HepG2 (cell line): ENCODE measurements around the gene LHB. TPM values are rescaled to one million over a fixed set of nuclear protein-coding genes. Genes with fewer than 3 reads are reported as not detected.

ENCODE experiments used
- ATF5 ChIP-seq: sonication (generic); formaldehyde crosslinking; IDR thresholded peaks from 2 replicates; pipeline ENCODE4 v1.4.0; 2020; ENCODE audit warnings: mild to moderate bottlenecking, low read depth, missing genetic modification reagents
- CENPX ChIP-seq: sonication (generic); formaldehyde crosslinking; IDR thresholded peaks from 2 replicates; pipeline ENCODE4 v1.9.0; 2021; ENCODE audit warnings: mild to moderate bottlenecking, missing genetic modification reagents, moderate library complexity
- DPF2 ChIP-seq: sonication (generic); formaldehyde crosslinking; IDR thresholded peaks from 2 replicates; pipeline ENCODE4 v1.4.0; 2020; ENCODE audit warnings: mild to moderate bottlenecking, low read depth, missing genetic modification reagents, borderline replicate concordance
- EP300 ChIP-seq, 3 experiments: sonication (generic) in 1 of 3; formaldehyde crosslinking in 1 of 3; IDR thresholded peaks; 2 replicates each; pipeline versions ENCODE4 v1.5.1 to v1.6.1; 2011 to 2020; ENCODE audit warnings: low read depth in 2 of 3, low read length in 2 of 3, borderline replicate concordance in 1 of 3, improper control_type of control experiment in 1 of 3, mild to moderate bottlenecking in 1 of 3, missing genetic modification reagents in 1 of 3, moderate library complexity in 1 of 3
- KDM5A ChIP-seq: fragments of 200-600 bp; sonication (generic); IDR thresholded peaks from 2 replicates; pipeline ENCODE4 v1.7.0; 2018; ENCODE audit warnings: antibody characterized with exemption, mild to moderate bottlenecking, low read length, borderline replicate concordance
- KLF13 ChIP-seq: sonication (generic); formaldehyde crosslinking; IDR thresholded peaks from 2 replicates; pipeline ENCODE4 v1.4.0; 2020; ENCODE audit warnings: mild to moderate bottlenecking, missing genetic modification reagents
- NFE2 ChIP-seq: sonication (generic); formaldehyde crosslinking; IDR thresholded peaks from 2 replicates; pipeline ENCODE4 v1.4.0; 2020; ENCODE audit warnings: missing genetic modification reagents
- NKX3-1 ChIP-seq: sonication (generic); formaldehyde crosslinking; IDR thresholded peaks from 2 replicates; pipeline ENCODE4 v1.5.0; 2020; ENCODE audit warnings: missing genetic modification reagents
- NPAS2 ChIP-seq: sonication (generic); formaldehyde crosslinking; IDR thresholded peaks from 2 replicates; pipeline ENCODE4 v1.8.0; 2022; ENCODE audit warnings: mild to moderate bottlenecking, missing genetic modification reagents, borderline replicate concordance
- PAXIP1 ChIP-seq: sonication (generic); formaldehyde crosslinking; conservative IDR thresholded peaks from 2 replicates; pipeline ENCODE4 v1.4.0; 2020; ENCODE audit warnings: mild to moderate bottlenecking, missing genetic modification reagents, moderate library complexity
- SOX5 ChIP-seq: IDR thresholded peaks from 2 replicates; pipeline ENCODE4 v1.6.1; 2016; ENCODE audit warnings: borderline replicate concordance
- SRSF4 ChIP-seq: fragments of 200-400 bp; formaldehyde crosslinking; IDR thresholded peaks from one replicate; pipeline ENCODE4 v1.6.1; 2018; ENCODE audit warnings: mild to moderate bottlenecking, low read depth, low read length, moderate library complexity; ENCODE audit not compliant: poor library complexity, severe bottlenecking
- U2AF1 ChIP-seq: fragments of 200-400 bp; formaldehyde crosslinking; optimal IDR thresholded peaks from 2 replicates; pipeline ENCODE3; 2017; ENCODE audit warnings: mild to moderate bottlenecking, low read depth, low read length
- ZBTB10 ChIP-seq: sonication (generic); formaldehyde crosslinking; IDR thresholded peaks from 2 replicates; pipeline ENCODE4 v1.4.0; 2020; ENCODE audit warnings: missing genetic modification reagents, borderline replicate concordance
- ZKSCAN8 ChIP-seq: IDR thresholded peaks from 2 replicates; pipeline ENCODE4 v1.6.1; 2016; ENCODE audit warnings: borderline replicate concordance, missing genetic modification reagents, missing compliant biosample characterization
- ZNF235 ChIP-seq: sonication (generic); formaldehyde crosslinking; IDR thresholded peaks from 2 replicates; pipeline ENCODE4 v1.8.1; 2023; ENCODE audit warnings: mild to moderate bottlenecking, missing genetic modification reagents, borderline replicate concordance
- ZNF430 ChIP-seq: sonication (generic); formaldehyde crosslinking; IDR thresholded peaks from 2 replicates; pipeline ENCODE4 v1.9.0; 2021; ENCODE audit warnings: mild to moderate bottlenecking, missing genetic modification reagents
- ZNF550 ChIP-seq: sonication (generic); formaldehyde crosslinking; IDR thresholded peaks from 2 replicates; pipeline ENCODE4 v1.4.0; 2020; ENCODE audit warnings: mild to moderate bottlenecking, missing genetic modification reagents, borderline replicate concordance
- ZNF674 ChIP-seq: sonication (generic); formaldehyde crosslinking; IDR thresholded peaks from 2 replicates; pipeline ENCODE4 v1.5.0; 2020; ENCODE audit warnings: low read depth, mild to moderate bottlenecking, missing genetic modification reagents
- polyA plus RNA-seq, 8 experiments: library from polyadenylated mRNA; depleted of rRNA in 3 of 8; stranded (reverse) in 7 of 8; unstranded in 1 of 8; fragments of >200 nt; fragmentation: Illumina TruSeq in 4 of 8; extraction: Trizol in 4 of 8; gene quantifications; 2 replicates each; pipeline versions ENCODE4 v1.2.1 to v1.2.3, GENCODE V29; 2011 to 2016; ENCODE audit warnings: low read depth in 4 of 8, missing spikeins in 1 of 8, mixed read lengths in 1 of 8; ENCODE audit not compliant: insufficient read depth in 1 of 8
- total RNA-seq, 5 experiments: library from RNA; depleted of rRNA; stranded (reverse); fragments of >200 nt; fragmentation: Illumina TruSeq; extraction: Trizol; gene quantifications; 2 replicates each; pipeline ENCODE4 v1.2.3, GENCODE V29; 2016; ENCODE audit warnings: low read depth in 1 of 5

LHB gene
- total and polyA plus RNA-seq, 2 of the 13 experiments (the other 11 are each of a cell fraction or from before 2014, with no cell fraction given): not detected

GRCh38 chr19:48993175-48994034, 23.5 kb downstream of the LHB start, which contains the start of the genes GYS1 and RUVBL2 (continued):
- TF ChIP-seq EP300 (IDR thresholded peaks at IDR 0.05; ENCODE audit: low read depth in 2 of 2, low read length in 2 of 2) (no peak), EP300 (CRISPR knock-in tag; IDR thresholded peaks at IDR 0.05; ENCODE audit: borderline replicate concordance) (peak; percentile 21; the same call in 1 of the 2 replicates), NKX3-1 (CRISPR knock-in tag) (no peak), KLF13 (no peak), ZNF430 (CRISPR knock-in tag) (peak; percentile 95), ZNF550 (no peak), NPAS2 (CRISPR knock-in tag) (no peak), NFE2 (CRISPR knock-in tag) (no peak), ZNF674 (no peak), SOX5 (CRISPR knock-in tag) (peak; percentile 40; the same call in 1 of the 2 replicates), PAXIP1 (CRISPR knock-in tag) (0 out of 2 replicates have a peak, but pooled peaks have one; percentile 60), CENPX (no peak), ZBTB10 (CRISPR knock-in tag) (no peak), DPF2 (CRISPR knock-in tag) (no peak), U2AF1 (no peak), ATF5 (CRISPR knock-in tag) (0 out of 2 replicates have a peak, but pooled peaks have one; percentile 9), KDM5A (peak; percentile 87; the same call in 1 of the 2 replicates), ZKSCAN8 (CRISPR knock-in tag) (0 out of 2 replicates have a peak, but pooled peaks have one; percentile 62), SRSF4 (no peak), ZNF235 (CRISPR knock-in tag) (no peak; the same call in 1 of the 2 replicates)
